ENCODE data around the gene ELAPOR1.

The ELAPOR1 gene

GRCh38 chr1:109113590-109114341 is at the start of gene ELAPOR1:
ELAPOR1 (plus strand) TSS chr1:109114115; CDS start chr1:109114184, 69 bp downstream.
- peak; percentile 72 for DNase-seq (ENCODE audit: low read depth, low spot score)

GRCh38 chr1:109065137-109065536 is 48.8 kb upstream of the ELAPOR1 start:
- DNase-seq (ENCODE audit: low read depth, low spot score): no peak

- no peak for DNase-seq (ENCODE audit: low read depth, low spot score)
Measured at GRCh38 chr1:109067883-109068282, 46.0 kb upstream of the ELAPOR1 start.

GRCh38 chr1:109069294-109069693 is 44.6 kb upstream of the ELAPOR1 start:
- no peak for DNase-seq (ENCODE audit: low read depth, low spot score)

GRCh38 chr1:109075531-109076490 is 38.1 kb upstream of the ELAPOR1 start, which contains the start of gene TAF13:
TAF13 (minus strand) TSS chr1:109076003; CDS start chr1:109075947, 56 bp downstream.
- DNase-seq (ENCODE audit: low read depth, low spot score): peak; percentile 76

GRCh38 chr1:109078317-109078716 is 35.6 kb upstream of the ELAPOR1 start:
- DNase-seq (ENCODE audit: low read depth, low spot score): no peak

GRCh38 chr1:109079240-109079622 is 34.7 kb upstream of the ELAPOR1 start:
- DNase-seq (ENCODE audit: low read depth, low spot score): no peak

GRCh38 chr1:109080441-109081082 is 33.4 kb upstream of the ELAPOR1 start:
- no peak for DNase-seq (ENCODE audit: low read depth, low spot score)

GRCh38 chr1:109083501-109083900 is 30.4 kb upstream of the ELAPOR1 start:
- no peak for DNase-seq (ENCODE audit: low read depth, low spot score)

GRCh38 chr1:109083923-109084322 is 30.0 kb upstream of the ELAPOR1 start:
- no peak for DNase-seq (ENCODE audit: low read depth, low spot score)

- no peak for DNase-seq (ENCODE audit: low read depth, low spot score)
Measured at GRCh38 chr1:109084563-109085517, 29.1 kb upstream of the ELAPOR1 start.

GRCh38 chr1:109089242-109090015 is 24.5 kb upstream of the ELAPOR1 start:
- DNase-seq (ENCODE audit: low read depth, low spot score): no peak

- DNase-seq (ENCODE audit: low read depth, low spot score): peak; percentile 80
Measured at GRCh38 chr1:109090196-109091077, 23.5 kb upstream of the ELAPOR1 start, which contains the start of gene TMEM167B. TMEM167B (plus strand) TSS chr1:109090764; CDS start chr1:109090873, 109 bp downstream.

- no peak for DNase-seq (ENCODE audit: low read depth, low spot score)
Measured at GRCh38 chr1:109091078-109091838, 22.7 kb upstream of the ELAPOR1 start.

GRCh38 chr1:109091839-109092193 is 22.1 kb upstream of the ELAPOR1 start:
- DNase-seq (ENCODE audit: low read depth, low spot score): no peak

GRCh38 chr1:109094377-109094803 is 19.5 kb upstream of the ELAPOR1 start:
- no peak for DNase-seq (ENCODE audit: low read depth, low spot score)

- no peak for DNase-seq (ENCODE audit: low read depth, low spot score)
Measured at GRCh38 chr1:109094871-109095270, 19.0 kb upstream of the ELAPOR1 start.

GRCh38 chr1:109095631-109096030 is 18.3 kb upstream of the ELAPOR1 start:
- no peak for DNase-seq (ENCODE audit: low read depth, low spot score)

Data from activated CD4-positive, CD25-positive, alpha-beta regulatory T cell treated with anti-CD3 and anti-CD28 coated beads, Interleukin-2, amount 50 U/mL, for 16 hours (primary cell).